A549 (cell line): ENCODE data around the gene PDSS2. TPM values are rescaled to one million over a fixed set of nuclear protein-coding genes. Genes with fewer than 3 reads are reported as not detected.

Experiments used
- ATAC-seq, 2 experiments: fragments of 200-7000 bp in 1 of 2; fragments of >200 bp in 1 of 2; cut with Nextera tagmentation in 1 of 2; cut with Tn5 transposase in 1 of 2; 3 replicates each; pipeline versions ENCODE4 v1.8.0 to v1.9.1; 2018 to 2020; ENCODE audit warnings: mild to moderate bottlenecking in 1 of 2, moderate library complexity in 1 of 2
- CTCF ChIA-PET: fragments of 300-600 bp; sonication (Branson Sonifier 250); formaldehyde crosslinking; extraction: SDS; loops from one replicate; lab custom pipeline; 2021; ENCODE audit warnings: antibody characterized with exemption, inconsistent platforms; lab: Yijun Ruan, JAX
- POLR2A ChIA-PET: fragments of 350-600 bp; formaldehyde crosslinking; extraction: SDS; loops from one replicate; lab custom pipeline; 2021; ENCODE audit warnings: antibody characterized with exemption, inconsistent platforms; lab: Yijun Ruan, JAX
- DNase-seq, 2 experiments: peaks; one replicate each; pipeline versions ENCODE4 v3.0.0 to v3.0.0-alpha.2; 2011 to 2016; ENCODE audit warnings: low read depth in 1 of 2, low spot score in 1 of 2
- FAIRE-seq: peaks from 2 replicates; lab custom pipeline; 2011; peaks lifted over from hg19 to GRCh38; lab: Jason Lieb, UNC
- H3K27ac ChIP-seq, 2 experiments: fragments of >200 bp; sonication (Bioruptor Twin); formaldehyde crosslinking; 3 replicates each; pipeline ENCODE4 v1.5.1; 2016 to 2017
- H3K4me1 ChIP-seq: fragments of >200 bp; sonication (Bioruptor Twin); formaldehyde crosslinking; 3 replicates; pipeline ENCODE4 v1.6.1; 2016
- H3K4me2 ChIP-seq: fragments of >200 bp; sonication (Bioruptor Twin); formaldehyde crosslinking; 3 replicates; pipeline ENCODE4 v1.6.1; 2016
- H3K4me3 ChIP-seq: fragments of >200 bp; sonication (Bioruptor Twin); formaldehyde crosslinking; 3 replicates; pipeline ENCODE4 v1.5.1; 2016
- H3K9me3 ChIP-seq: fragments of >200 bp; sonication (Bioruptor Twin); formaldehyde crosslinking; 3 replicates; pipeline ENCODE4 v1.6.1; 2016
- CEBPB ChIP-seq, 2 experiments: fragments of >200 bp in 1 of 2; sonication (Bioruptor Twin) in 1 of 2; formaldehyde crosslinking in 1 of 2; IDR thresholded peaks; 2 replicates each; pipeline ENCODE4 v1.6.1; 2012 to 2016
- CHD2 ChIP-seq: fragments of 150-350 bp; IDR thresholded peaks from 2 replicates; pipeline ENCODE4 v1.6.1; 2014; ENCODE audit warnings: low read length; ENCODE audit not compliant: partially characterized antibody
- CTCF ChIP-seq: fragments of >200 bp; sonication (Bioruptor Twin); formaldehyde crosslinking; IDR thresholded peaks from 3 replicates; pipeline ENCODE4 v1.5.1; 2016
- EHF ChIP-seq: fragments of 250-450 bp; sonication (Bioruptor Pico); IDR thresholded peaks from 2 replicates; pipeline ENCODE4 v1.5.0; 2020; ENCODE audit warnings: mild to moderate bottlenecking
- EHMT2 ChIP-seq: fragments of 200-600 bp; sonication (generic); IDR thresholded peaks from 2 replicates; pipeline ENCODE4 v1.6.1; 2016; ENCODE audit warnings: antibody characterized with exemption, low read depth, mild to moderate bottlenecking, moderate library complexity
- ELK1 ChIP-seq: fragments of 150-350 bp; IDR thresholded peaks from 2 replicates; pipeline ENCODE4 v1.6.1; 2014; ENCODE audit warnings: low read depth, mild to moderate bottlenecking, low read length
- ESRRA ChIP-seq: fragments of 150-350 bp; IDR thresholded peaks from 2 replicates; pipeline ENCODE4 v1.6.1; 2014; ENCODE audit warnings: mild to moderate bottlenecking, low read length, borderline replicate concordance
- GATA3 ChIP-seq: IDR thresholded peaks from 2 replicates; pipeline ENCODE4 v1.6.1; 2012; ENCODE audit warnings: borderline replicate concordance
- HMGXB4 ChIP-seq: fragments of 250-450 bp; sonication (Bioruptor Pico); IDR thresholded peaks from 2 replicates; pipeline ENCODE4 v1.5.0; 2021; ENCODE audit warnings: mild to moderate bottlenecking, moderate library complexity, borderline replicate concordance
- KDM1A ChIP-seq: fragments of 200-600 bp; sonication (generic); IDR thresholded peaks from 2 replicates; pipeline ENCODE4 v1.6.1; 2016; ENCODE audit warnings: low read depth, mild to moderate bottlenecking
- KDM5A ChIP-seq: fragments of 200-600 bp; sonication (generic); IDR thresholded peaks from 2 replicates; pipeline ENCODE4 v1.6.1; 2016; ENCODE audit warnings: antibody characterized with exemption, mild to moderate bottlenecking
- MAX ChIP-seq: IDR thresholded peaks from 2 replicates; pipeline ENCODE4 v1.6.1; 2012
- NFE2L2 ChIP-seq: fragments of 150-350 bp; conservative IDR thresholded peaks from 2 replicates; pipeline ENCODE4 v1.6.1; 2014; ENCODE audit warnings: low read length
- NR3C1 ChIP-seq: fragments of >200 bp; sonication (Bioruptor Twin); formaldehyde crosslinking; IDR thresholded peaks from 3 replicates; pipeline ENCODE4 v1.6.1; 2017
- POLR2AphosphoS2 ChIP-seq: conservative IDR thresholded peaks from 2 replicates; pipeline ENCODE4 v1.6.1; 2012; ENCODE audit warnings: low read length, improper control_type of control experiment, inconsistent platforms
- REST ChIP-seq: fragments of 200-600 bp; sonication (generic); IDR thresholded peaks from 2 replicates; pipeline ENCODE4 v1.6.1; 2016; ENCODE audit warnings: antibody characterized with exemption, mild to moderate bottlenecking, moderate library complexity
- RNF2 ChIP-seq: fragments of 200-600 bp; sonication (generic); IDR thresholded peaks from 2 replicates; pipeline ENCODE4 v1.6.1; 2016; ENCODE audit warnings: low read depth, mild to moderate bottlenecking, antibody characterized with exemption, moderate library complexity, borderline replicate concordance
- SMC3 ChIP-seq: fragments of >200 bp; sonication (Bioruptor Twin); formaldehyde crosslinking; IDR thresholded peaks from 3 replicates; pipeline ENCODE4 v1.6.1; 2018; ENCODE audit warnings: inconsistent platforms
- USF2 ChIP-seq: fragments of 450-650 bp; IDR thresholded peaks from 2 replicates; pipeline ENCODE4 v1.6.1; 2014; ENCODE audit warnings: antibody characterized with exemption
- ZNF302 ChIP-seq: fragments of 250-450 bp; sonication (Bioruptor Pico); IDR thresholded peaks from 2 replicates; pipeline ENCODE4 v1.9.0; 2021; ENCODE audit warnings: inconsistent platforms, mild to moderate bottlenecking, moderate library complexity
- WGBS: methylation state at CpG from one replicate; pipeline ENCODE4 v1.1.6; 2017; ENCODE audit errors: missing lambda C conversion rate; 5-methylcytosine and 5-hydroxymethylcytosine counted together
- polyA plus RNA-seq, 4 experiments: library from polyadenylated mRNA; depleted of rRNA in 3 of 4; stranded (reverse); fragments of >200 nt; fragmentation: RNase III in 1 of 4; extraction: RNeasy Plus Mini Kit Qiagen cat#74134 plus additional on column Dnase treatment in 1 of 4; gene quantifications; 2 replicates in 3 of 4; 3 replicates in 1 of 4; pipeline ENCODE4 v1.2.3, GENCODE V29; 2011 to 2017

The PDSS2 gene
- polyA plus RNA-seq, 2 of the 4 experiments (the other 2 are of a cell fraction), result 7.2 to 17.3 TPM

- peak overlapping the region; percentile 99 for H3K4me2 ChIP-seq
- peak overlapping the region; percentile 51 to 92; a peak in 5 of 6 replicates for H3K27ac ChIP-seq
- ChIA-PET POLR2A (interaction anchor here (1.9 kb wide), 1 partner anchor 30 kb away, joined by 10 read pairs; the partner anchor contains the start of gene PDSS2), CTCF (interaction anchor here (0.6 to 1.4 kb wide), 7 partner anchors 15 to 375 kb away, joined by 3 to 10 read pairs (median 3); partner anchors contain the start of gene PDSS2)
- H3K4me3 ChIP-seq, result peak overlapping the region; percentile 85
- FAIRE-seq, result no peak
- under 1% methylated on average over 29 of the region's 51 CpGs for WGBS
- peak; percentile 32 to 49 for DNase-seq
- no peaks in the 10 kb centered on the region for H3K4me1 ChIP-seq
- peak; percentile 65 to 80 for ATAC-seq
- TF ChIP-seq ESRRA (no peak), ELK1 (no peak), GATA3 (no peak), RNF2 (no peak), ZNF302 (no peak), KDM5A (no peak), CEBPB (IDR thresholded peaks at IDR 0.05) (no peak), NFE2L2 (no peak), POLR2AphosphoS2 (no peak), REST (no peak), CTCF (no peak), EHMT2 (no peak), NR3C1 (no peak), EHF (no peak), KDM1A (no peak), USF2 (no peak), CHD2 (no peak), SMC3 (no peak), MAX (no peak), HMGXB4 (CRISPR knock-in tag) (no peak)
- H3K9me3 ChIP-seq, result no peaks in the 10 kb centered on the region
Measured at GRCh38 chr6:107488875-107489635, 29.7 kb upstream of the PDSS2 start.
